IPS-11a (cell line): ENCODE measurements around the gene QRFP.

Experiments used
- H3K4me3 ChIP-seq: one replicate; pipeline ENCODE4 v1.5.1; 2013; ENCODE audit warnings: low read depth, low read length, control low read depth

The QRFP gene

GRCh38 chr9:130896233-130897014 is at the start of gene QRFP:
QRFP (minus strand) TSS chr9:130896812; CDS start chr9:130893838, 2,974 bp downstream.
- no peak within 1 kb of the TSS for H3K4me3 ChIP-seq

DNA sequence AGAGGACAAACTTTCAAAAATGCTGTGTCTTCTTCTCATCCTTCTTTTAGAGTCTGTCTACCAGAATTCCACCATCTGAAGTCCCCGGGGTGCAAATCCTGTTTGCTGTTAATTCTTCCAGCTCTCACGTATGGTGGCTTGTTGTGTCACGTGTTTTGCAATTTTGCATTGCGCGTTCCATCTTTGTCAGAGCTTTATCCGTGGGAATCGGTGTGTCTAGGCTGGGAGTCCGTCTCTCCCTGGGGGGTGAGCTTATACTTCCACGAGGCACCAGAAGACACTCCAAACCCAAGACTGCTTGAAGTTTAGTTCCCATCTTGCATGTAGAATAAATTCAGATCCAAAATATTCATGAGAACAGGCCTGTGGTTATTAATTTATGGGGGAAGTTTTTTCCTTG is 48.6 kb upstream of the QRFP start:
- no peak overlapping the region for H3K4me3 ChIP-seq

DNA sequence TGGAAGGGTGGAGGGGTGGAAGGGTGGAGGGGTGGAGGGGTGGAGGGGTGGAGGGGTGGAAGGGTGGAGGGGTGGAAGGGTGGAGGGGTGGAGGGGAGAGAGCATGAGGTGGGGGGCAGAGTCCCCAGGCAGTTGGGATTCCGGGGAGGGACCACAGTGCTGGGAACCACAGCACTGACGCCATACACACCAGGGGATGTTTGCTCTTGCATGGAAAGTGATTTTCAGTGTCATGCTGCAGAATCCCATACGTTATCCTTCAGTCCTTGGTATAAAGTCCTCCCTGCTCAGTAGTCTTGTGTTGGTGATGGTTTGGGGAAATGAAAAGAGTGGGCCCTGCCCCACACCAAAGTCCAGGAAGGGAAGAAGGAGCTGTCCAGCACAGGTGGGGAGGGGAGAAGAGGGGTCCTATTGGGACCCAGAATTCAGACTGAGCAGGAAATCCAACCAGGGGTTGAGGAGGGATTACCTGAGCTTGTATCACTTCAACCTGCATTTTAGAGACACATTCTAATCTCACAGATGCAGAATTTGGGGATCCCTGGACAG is 48.0 kb upstream of the QRFP start:
- H3K4me3 ChIP-seq, result no peak overlapping the region

DNA sequence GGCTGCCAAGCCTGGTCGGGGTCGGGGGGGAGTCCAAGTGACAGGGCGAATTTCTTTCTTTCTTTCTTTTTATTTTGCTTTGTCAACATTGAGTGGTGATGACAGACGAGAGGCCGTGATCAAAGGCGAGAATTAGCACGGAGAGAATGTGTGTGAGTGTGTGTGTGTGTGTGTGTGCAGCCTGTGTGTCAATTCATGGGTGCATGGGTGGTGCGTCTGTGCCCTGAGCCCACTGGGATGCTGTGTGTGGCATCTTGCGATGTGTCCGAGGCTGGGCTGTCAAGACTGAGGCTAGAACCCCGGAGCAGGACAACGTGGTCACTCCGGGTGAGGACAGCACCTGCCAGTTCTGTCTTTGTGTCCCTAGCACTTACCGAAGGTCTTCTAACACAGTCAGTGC is 47.2 kb upstream of the QRFP start:
- H3K4me3 ChIP-seq, result no peak overlapping the region

- H3K4me3 ChIP-seq, result no peak overlapping the region
These were observed 46.6 kb upstream of the QRFP start for GRCh38 chr9:130943221-130943620.

GRCh38 chr9:130942679-130943078 is 46.1 kb upstream of the QRFP start:
- H3K4me3 ChIP-seq, result no peak overlapping the region

DNA sequence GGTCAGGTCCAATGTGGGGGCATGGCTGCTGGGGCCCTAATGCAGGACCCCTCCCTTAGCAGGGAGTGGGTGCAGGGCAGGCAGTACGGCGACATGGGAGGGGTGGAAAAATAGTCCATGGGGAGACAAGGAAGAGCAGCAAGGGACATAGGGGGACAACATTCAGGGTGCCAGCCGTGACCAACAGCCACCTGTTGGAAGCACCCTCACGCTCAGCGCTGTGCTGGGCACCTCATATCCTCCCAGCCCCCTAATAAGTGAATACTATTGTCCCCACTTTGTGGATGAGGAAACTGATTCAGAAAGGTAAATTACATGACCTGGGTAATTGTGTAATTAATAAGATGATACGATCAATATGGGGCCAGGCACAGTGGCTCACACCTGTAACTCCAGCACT is 45.5 kb upstream of the QRFP start:
- H3K4me3 ChIP-seq, result no peak overlapping the region

DNA sequence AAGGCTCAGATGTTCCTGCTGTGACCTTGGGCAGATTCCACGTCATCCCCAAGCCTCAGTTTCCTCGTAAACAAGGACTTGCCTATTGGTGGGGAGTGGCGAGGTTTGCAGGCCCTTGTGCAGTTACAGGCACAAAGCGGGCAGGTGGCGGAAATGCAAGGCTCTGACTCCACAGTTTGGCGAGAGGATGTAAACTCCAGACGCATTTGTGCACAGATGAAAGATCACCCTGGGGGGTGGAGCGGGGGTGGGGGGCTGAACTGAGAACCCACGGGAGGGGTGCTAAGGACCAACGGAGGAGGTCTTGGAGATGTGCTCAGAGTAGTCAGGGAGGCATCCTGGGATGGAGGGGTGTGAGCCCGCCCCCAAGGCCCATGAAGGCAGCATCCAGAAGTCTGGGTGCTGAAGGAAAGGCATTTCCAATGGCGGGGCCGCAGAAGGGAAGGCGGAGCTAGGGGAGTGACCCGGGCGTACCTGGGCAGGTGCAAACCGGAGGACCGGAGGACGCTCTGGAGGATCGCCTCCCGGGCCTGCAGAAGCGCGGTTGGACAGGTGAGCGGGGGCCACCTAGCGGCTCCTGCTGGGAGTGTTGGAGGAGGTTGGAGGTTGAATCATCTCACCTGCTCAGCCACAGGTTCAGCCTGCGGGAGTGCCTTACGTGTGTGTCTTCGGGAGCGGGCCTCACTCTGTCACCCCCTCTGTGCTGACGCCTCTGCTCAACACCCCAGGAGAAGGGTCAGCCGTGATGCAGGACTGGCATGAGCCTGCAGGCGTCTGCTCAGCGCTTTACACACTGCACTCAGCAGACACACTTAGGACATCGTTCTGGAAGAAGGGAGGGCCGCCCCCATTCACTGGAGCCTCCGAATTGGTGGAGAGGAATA is 44.3 kb upstream of the QRFP start:
- no peak overlapping the region for H3K4me3 ChIP-seq

DNA sequence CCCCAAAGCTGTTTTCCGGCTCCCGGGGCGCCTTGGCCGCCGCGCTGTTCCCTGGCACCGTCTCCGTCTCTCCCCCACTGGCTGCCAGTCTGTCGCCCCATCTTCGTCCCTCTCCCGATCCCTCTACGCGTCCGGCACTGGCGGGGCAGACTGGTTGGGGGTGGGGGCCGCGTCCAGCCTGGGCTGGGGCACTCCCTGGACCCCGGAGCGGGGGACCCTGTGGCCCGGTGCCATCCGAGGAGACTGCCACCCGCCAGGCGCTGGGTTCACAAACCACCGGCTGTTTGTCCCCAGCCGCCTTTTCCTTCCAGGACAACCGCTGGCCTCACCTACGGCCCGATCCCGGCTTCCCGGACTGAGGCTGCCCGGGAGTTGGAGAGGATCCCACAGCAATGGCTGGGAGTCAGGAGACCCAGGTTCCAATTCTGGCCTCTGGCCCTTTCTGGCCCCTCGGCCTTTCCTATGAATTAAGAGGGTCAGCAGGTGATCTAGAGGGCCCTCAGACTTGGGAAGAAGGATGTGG is 43.5 kb upstream of the QRFP start:
- no peak overlapping the region for H3K4me3 ChIP-seq

DNA sequence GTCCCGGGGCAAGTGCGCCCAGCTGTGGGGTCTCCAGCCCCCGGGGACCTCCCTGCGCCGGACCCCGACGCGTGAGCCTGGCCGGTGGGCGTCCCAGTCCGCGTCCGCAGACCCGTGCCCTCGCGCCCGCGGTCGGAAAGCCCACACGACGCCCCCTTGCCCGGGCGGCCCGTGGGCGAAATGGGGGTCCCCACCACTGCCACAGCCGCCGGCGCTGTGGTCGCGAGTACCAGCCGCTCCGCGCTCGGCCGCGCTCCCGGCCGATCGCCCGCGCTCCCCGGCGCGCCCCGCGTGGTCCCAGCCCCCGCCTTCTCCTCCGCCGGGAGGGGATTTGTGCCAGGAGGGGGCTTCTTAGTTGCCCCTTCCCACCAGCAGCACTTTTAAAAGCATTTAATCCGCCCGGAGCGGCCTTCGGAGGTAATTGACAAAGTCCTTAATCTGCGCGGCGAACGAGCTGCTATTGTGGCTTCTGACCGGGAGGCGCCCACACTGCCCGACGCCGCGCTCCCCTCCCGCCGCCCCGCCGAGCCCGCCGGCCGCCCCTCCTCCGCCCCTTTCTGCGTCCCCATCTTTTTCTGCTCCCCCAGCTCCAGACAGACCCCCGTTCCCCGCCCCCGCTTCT is 42.9 kb upstream of the QRFP start:
- H3K4me3 ChIP-seq, result peak overlapping the region; percentile 47

- H3K4me3 ChIP-seq, result peak within 1 kb of the TSS; percentile 47
These were observed 42.2 kb upstream of the QRFP start, which contains the start of gene FIBCD1 for GRCh38 chr9:130938652-130939404. FIBCD1 (minus strand) TSS chr9:130939247; CDS start chr9:130938607, 640 bp downstream.

- peak overlapping the region; percentile 47 for H3K4me3 ChIP-seq
These were observed 41.6 kb upstream of the QRFP start for GRCh38 chr9:130938184-130938651.

DNA sequence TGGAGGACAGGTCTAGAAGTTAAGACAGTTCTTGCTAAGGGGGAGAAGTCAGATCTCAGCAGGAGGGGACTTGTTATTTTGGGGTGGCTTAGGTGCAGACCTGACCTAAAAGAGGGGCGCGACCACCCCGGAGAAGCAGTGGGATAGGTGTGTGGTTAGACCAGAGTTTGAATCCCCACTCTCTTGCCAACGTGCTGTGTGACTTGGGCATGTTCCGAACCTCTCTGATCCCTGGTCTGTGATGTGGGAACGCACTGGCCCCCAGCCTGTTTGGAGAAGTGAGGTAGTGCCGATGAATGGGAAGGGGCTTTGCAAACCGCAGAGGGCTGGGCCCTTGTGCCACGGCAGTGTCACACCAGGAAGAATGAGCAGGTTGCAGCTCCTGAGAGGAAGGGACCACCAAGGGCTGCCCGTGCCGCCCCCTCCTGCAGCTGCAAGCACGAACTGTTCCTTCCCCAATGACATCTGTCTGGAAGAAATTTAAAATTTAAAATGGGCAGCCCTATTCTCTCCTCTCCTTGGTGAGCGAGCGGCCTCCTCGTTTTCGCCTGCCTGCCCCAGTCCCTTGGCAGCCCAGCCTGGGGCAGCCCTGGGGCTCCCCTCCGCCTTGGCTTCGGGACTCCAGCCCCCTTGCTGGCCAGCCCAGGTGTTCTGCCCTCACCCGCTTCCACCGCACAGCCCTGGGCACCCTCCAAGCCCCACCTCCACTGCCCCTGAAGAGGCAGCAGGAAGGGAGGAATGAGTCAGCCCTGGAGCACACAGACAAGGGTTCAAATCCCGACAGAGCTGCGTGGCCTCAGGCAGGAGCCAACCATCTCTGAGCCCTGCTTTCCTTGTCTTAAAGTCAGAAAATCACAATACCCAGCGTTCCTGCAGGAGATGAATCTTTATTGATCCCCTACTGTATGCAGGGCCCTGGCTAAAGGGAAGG is 40.8 kb upstream of the QRFP start:
- H3K4me3 ChIP-seq, result no peak overlapping the region

GRCh38 chr9:130936285-130937117 is 39.9 kb upstream of the QRFP start:
- no peak overlapping the region for H3K4me3 ChIP-seq

DNA sequence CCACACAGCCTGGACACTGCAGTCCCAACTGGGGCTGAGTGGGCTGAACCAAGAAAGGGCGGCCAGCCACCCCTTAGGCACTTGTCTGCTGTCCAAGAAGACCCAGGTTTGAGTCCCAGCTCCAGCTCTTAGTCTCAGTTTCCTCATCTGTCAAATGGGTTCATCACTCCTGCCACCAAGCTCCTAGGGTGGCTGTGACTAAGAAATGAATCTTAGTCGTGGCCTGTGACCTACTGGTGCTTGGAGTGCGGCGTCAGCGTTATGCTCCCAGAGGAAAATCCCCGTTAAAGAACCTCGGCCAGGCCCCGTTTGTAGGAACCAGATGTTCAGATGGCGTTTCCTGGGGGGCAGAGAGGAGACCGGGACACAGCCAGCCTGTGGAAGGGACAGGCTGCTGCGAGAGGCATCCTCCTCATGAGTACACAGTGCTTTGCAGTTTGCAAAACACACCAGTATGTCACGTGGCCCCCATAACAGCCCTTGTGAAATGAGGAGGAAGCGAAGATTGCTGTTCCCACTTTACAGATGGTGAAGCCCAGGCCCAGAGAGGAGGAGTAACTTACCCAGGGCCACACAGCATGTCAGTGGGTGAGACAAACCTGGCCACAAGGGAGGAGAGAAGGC is 39.1 kb upstream of the QRFP start:
- H3K4me3 ChIP-seq, result no peak overlapping the region

- no peak overlapping the region for H3K4me3 ChIP-seq
These were observed 38.4 kb upstream of the QRFP start for GRCh38 chr9:130934702-130935647.

DNA sequence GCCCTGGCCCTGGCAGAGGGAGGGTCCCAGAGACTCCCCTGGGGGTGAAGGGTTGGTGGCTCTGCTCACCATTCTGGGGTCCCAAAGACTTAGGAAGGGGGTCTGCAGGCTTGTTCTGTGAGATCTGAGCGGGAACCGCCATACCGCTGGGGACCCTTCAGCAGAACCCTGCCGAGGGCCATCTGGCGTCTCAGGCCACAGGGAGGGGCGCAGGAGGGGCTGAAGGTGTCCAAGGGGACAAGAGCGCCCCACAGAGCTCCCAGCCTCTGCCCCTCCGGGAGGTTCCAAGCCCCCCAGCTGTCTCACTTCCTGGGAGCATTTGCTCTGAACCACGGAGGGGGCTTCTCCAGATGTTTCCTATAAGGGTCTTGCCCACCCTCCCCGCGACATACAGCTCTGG is 37.6 kb upstream of the QRFP start:
- no peak overlapping the region for H3K4me3 ChIP-seq
